ENCODE measurements around the gene C6orf62. TPM values are rescaled to one million over a fixed set of nuclear protein-coding genes. Genes with fewer than 3 reads are reported as not detected.
A peak's percentile ranks its signal among the peaks of the same experiment; 100 is the strongest.

C6orf62 gene
- total and polyA plus RNA-seq, 2 of the 4 experiments (the other 2 are of a cell fraction): 47.5 to 50.7 TPM

- peak overlapping the region; percentile 81 for H3K14ac ChIP-seq (replicated peaks; ENCODE audit: low read depth, low read length)
- no peak overlapping the region; the same call in 1 of the 2 replicates for H2BK20ac ChIP-seq (ENCODE audit: low read depth, low read length)
- dilution Hi-C loops (cut with HindIII; ENCODE audit: low sequenced_read_pairs, unreplicated experiment) (no loop called here), in situ Hi-C loops (cut with MboI; ENCODE audit: low sequenced_read_pairs) (no loop called here), intact Hi-C loops (cut with micrococcal nuclease) (no loop called here)
- TF ChIP-seq POLR2A (IDR thresholded peaks at IDR 0.05; ENCODE audit: low read depth, low read length) (no peak), MXI1 (IDR thresholded peaks at IDR 0.05; ENCODE audit: borderline replicate concordance, low read depth, low read length) (no peak), CEBPB (IDR thresholded peaks at IDR 0.05; ENCODE audit: low read depth, low read length) (no peak), BHLHE40 (IDR thresholded peaks at IDR 0.05; ENCODE audit: low read depth, low read length) (no peak), MAFK (IDR thresholded peaks at IDR 0.05; ENCODE audit: low read depth, low read length) (no peak), USF2 (IDR thresholded peaks at IDR 0.05; ENCODE audit: low read depth, low read length) (no peak), FOS (IDR thresholded peaks at IDR 0.05; ENCODE audit: low read depth, low read length) (no peak)
- peaks cover 4% of the 10 kb centered on the region for H3K36me3 ChIP-seq (ENCODE audit: control insufficient read depth, insufficient read depth, low read length)
- H4K91ac ChIP-seq (ENCODE audit: insufficient read depth, low read depth, low read length): peak overlapping the region; percentile 91; the same call in 1 of the 2 replicates
- H3K18ac ChIP-seq (ENCODE audit: low read depth, low read length): peak overlapping the region; percentile 87; the same call in 1 of the 2 replicates
- WGBS, 2 experiments (ENCODE audit: extremely low coverage in 2 of 2, insufficient read length in 1 of 2): 20% methylated on average over 1 of the region's 9 CpGs; no CpG with 5 or more reads in 1 of the 2 experiments
- H3K79me1 ChIP-seq (ENCODE audit: low read depth in 1 of 2, low read length in 2 of 2): peaks cover 16 to 48% of the 10 kb centered on the region in 2 experiments; a peak in 3 of 4 replicates
- no peaks in the 10 kb centered on the region; the same call in 1 of the 2 replicates for H3K9me1 ChIP-seq (ENCODE audit: insufficient read depth, low read length)
- H3K9me3 ChIP-seq (ENCODE audit: control insufficient read depth, insufficient read depth, low read length): no peaks in the 10 kb centered on the region
- H3K4me2 ChIP-seq (ENCODE audit: low read depth, low read length): peak overlapping the region; percentile 69
- peak overlapping the region; percentile 66 for H3K23ac ChIP-seq (ENCODE audit: low read depth, low read length)
- peaks cover 2% of the 10 kb centered on the region; the same call in 1 of the 2 replicates for H3K4me1 ChIP-seq (ENCODE audit: control insufficient read depth, insufficient read depth, low read length)
- TSS peak; percentile 73 for BruUV-seq (replicated peaks)
- H3K4ac ChIP-seq (ENCODE audit: low read depth, low read length): peak overlapping the region; percentile 91
- peak overlapping the region; percentile 100 for H2AFZ ChIP-seq (replicated peaks; ENCODE audit: low read length, poor library complexity)
- H2AK9ac ChIP-seq (replicated peaks; ENCODE audit: low read depth, low read length, poor library complexity): peak overlapping the region; percentile 91
- no peak overlapping the region for H2AK5ac ChIP-seq (ENCODE audit: low read depth, low read length)
- no peaks in the 10 kb centered on the region for H3K27me3 ChIP-seq (ENCODE audit: control insufficient read depth, insufficient read depth, low read length)
- no peaks in the 10 kb centered on the region for H4K20me1 ChIP-seq (ENCODE audit: insufficient read depth, low read length)
- CTCF ChIA-PET: interaction anchor here (1.0 kb wide), 2 partner anchors 22 to 123 kb away, joined by 3 read pairs; no protein-coding TSS in a partner anchor
- DNase-seq: peak; percentile 23
- H3K9ac ChIP-seq (ENCODE audit: low read depth, low read length): peak overlapping the region; percentile 82
- H4K8ac ChIP-seq (ENCODE audit: low read depth in 2 of 2, low read length in 2 of 2): peak overlapping the region; percentile 89 to 93
- ATAC-seq (ENCODE audit: low read depth): peak; percentile 10; the same call in 1 of the 2 replicates
- POLR2A ChIA-PET (ENCODE audit: unreplicated experiment): no interaction called here
- H4K5ac ChIP-seq (ENCODE audit: low read depth, low read length): peak overlapping the region; percentile 81
- H3K4me3 ChIP-seq (ENCODE audit: insufficient read depth, low read depth, low read length): peak overlapping the region; percentile 81
- peak overlapping the region; percentile 83 for H3K27ac ChIP-seq (ENCODE audit: insufficient read depth, low read length)
- peak overlapping the region; percentile 87 for H2BK5ac ChIP-seq (ENCODE audit: low read depth, low read length, poor library complexity, severe bottlenecking)
- H3K56ac ChIP-seq (ENCODE audit: extremely low read depth, insufficient read depth, low read length): peak overlapping the region; percentile 93
- peak overlapping the region; percentile 31; the same call in 1 of the 3 replicates for H2BK15ac ChIP-seq (ENCODE audit: low read depth, low read length)
- H2BK120ac ChIP-seq (ENCODE audit: low read depth, low read length): peak overlapping the region; percentile 81; the same call in 1 of the 2 replicates
Observed at GRCh38 chr6:24667378-24667803, 51.6 kb downstream of the C6orf62 start.

Data from IMR-90 (cell line).